Measurements from ENCODE around the gene PTCRA.

- TF ChIP-seq CTCF (IDR thresholded peaks at IDR 0.05) (no peak), EZH2 (IDR thresholded peaks at IDR 0.05) (no peak)
Observed at GRCh38 chr6:42871711-42872110, 44.1 kb upstream of the PTCRA start.
